ENCODE data around the gene TAF3.
A peak's percentile ranks its signal among the peaks of the same experiment; 100 is the strongest.

TAF3 gene

DNA sequence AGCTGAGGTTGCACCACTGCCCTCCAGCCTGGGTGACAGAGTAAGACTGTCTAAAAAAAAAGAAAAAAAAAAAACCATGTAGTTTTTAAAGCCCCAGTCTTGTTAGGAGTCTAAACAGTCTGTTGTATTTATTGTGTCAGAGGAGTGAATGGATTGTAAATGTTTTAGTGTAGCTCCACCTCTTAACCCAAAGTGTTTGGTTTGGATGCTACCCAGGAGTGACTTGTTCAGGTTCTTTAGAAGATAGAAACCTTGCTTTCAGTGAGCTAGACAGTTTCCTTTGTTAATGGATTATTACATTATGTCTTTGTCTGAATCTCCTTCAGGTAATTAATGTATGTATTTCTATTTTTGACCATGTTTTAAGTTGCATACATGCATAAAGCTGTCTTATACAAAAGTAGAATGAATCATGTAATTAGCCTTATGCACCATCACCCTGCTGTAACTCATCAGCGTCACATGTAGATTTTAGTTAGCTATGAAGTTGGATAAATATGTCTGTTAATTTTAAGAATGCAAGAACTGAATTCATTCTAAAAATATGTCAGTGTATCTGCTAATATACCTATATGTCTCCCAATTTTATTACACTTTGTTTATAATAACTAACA is 97.7 kb downstream of the TAF3 start:
- Histone ChIP-seq H3K36me3 (ENCODE audit: control insufficient read depth, low read depth, low read length) (no peaks in the 10 kb centered on the region), H3K27me3 (ENCODE audit: control insufficient read depth, insufficient read depth, low read length) (no peaks in the 10 kb centered on the region), H3K4me3 (ENCODE audit: low read length) (no peak overlapping the region), H3K9me3 (ENCODE audit: control insufficient read depth, low read depth, low read length) (no peaks in the 10 kb centered on the region), H3K4me1 (ENCODE audit: control insufficient read depth, low read depth, low read length) (no peaks in the 10 kb centered on the region), H3K9ac (ENCODE audit: low read length) (no peak overlapping the region), H3K27ac (ENCODE audit: low read length) (no peak overlapping the region)

DNA sequence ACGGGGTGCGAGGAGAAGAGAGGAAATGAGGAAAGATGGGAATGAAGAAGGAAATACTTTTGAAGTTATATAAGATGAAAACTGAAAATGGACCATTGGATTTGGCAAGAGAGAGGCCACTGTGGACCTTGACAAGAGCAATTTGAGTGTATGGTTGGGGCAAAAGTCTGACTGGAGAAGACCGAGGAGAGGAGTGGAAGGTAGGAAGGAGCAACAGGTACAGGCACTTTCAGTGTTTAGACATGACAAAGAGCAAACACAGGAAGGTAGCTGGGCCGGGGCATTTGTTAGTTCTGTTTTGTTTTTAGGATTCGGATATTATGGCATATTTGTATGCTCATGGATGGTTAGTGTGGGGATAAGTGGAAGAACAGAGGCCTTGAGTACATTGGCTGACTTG is 99.4 kb downstream of the TAF3 start:
- Histone ChIP-seq H3K9me3 (ENCODE audit: control insufficient read depth, low read depth, low read length) (no peaks in the 10 kb centered on the region), H3K9ac (ENCODE audit: low read length) (no peak overlapping the region), H3K4me3 (ENCODE audit: low read length) (no peak overlapping the region), H3K36me3 (ENCODE audit: control insufficient read depth, low read depth, low read length) (no peaks in the 10 kb centered on the region), H3K4me1 (ENCODE audit: control insufficient read depth, low read depth, low read length) (no peaks in the 10 kb centered on the region), H3K27ac (ENCODE audit: low read length) (no peak overlapping the region), H3K27me3 (ENCODE audit: control insufficient read depth, insufficient read depth, low read length) (no peaks in the 10 kb centered on the region)

DNA sequence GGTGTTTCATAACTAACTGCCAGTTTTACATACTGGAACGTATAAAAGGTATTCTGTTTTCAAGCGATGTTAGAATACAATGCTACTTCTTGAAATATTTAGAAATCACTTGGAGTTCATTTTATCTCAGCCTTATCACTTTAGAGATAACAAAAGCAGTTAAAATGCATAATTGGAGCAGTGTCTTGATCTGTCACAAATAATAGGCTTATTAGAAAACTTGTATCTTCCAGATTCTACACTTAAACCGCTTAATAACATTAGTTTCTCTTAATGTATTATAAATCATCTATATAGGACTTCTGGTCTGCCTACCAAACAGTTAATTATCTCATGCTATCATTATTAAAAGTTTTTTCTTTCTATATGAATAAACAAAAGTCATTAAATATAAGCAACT is 104.4 kb downstream of the TAF3 start:
- Histone ChIP-seq H3K27ac (ENCODE audit: low read length) (no peak overlapping the region), H3K4me1 (ENCODE audit: control insufficient read depth, low read depth, low read length) (no peaks in the 10 kb centered on the region), H3K27me3 (ENCODE audit: control insufficient read depth, insufficient read depth, low read length) (no peaks in the 10 kb centered on the region), H3K9ac (ENCODE audit: low read length) (no peak overlapping the region), H3K4me3 (ENCODE audit: low read length) (no peak overlapping the region), H3K36me3 (ENCODE audit: control insufficient read depth, low read depth, low read length) (no peaks in the 10 kb centered on the region), H3K9me3 (ENCODE audit: control insufficient read depth, low read depth, low read length) (no peaks in the 10 kb centered on the region)

DNA sequence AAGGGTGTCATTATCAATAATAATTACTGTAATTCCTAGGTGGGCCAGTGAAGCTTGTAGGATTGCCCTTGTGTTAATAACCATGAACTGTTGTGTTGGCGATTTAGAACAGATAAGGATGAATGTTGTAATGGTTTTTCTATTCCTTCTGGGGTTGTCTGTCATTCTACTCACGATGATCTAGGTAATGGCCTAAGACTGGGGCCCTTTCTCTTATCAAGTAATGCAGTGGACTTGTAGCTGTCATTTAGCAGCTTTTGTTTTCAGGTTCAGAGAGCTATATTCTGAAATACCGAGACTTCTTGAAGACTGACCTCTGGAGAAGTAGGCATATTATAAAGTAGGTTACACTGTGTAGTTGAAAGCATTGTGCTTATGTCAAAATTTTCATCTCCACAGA is 110.2 kb downstream of the TAF3 start:
- Histone ChIP-seq H3K27me3 (ENCODE audit: control insufficient read depth, insufficient read depth, low read length) (no peaks in the 10 kb centered on the region), H3K27ac (ENCODE audit: low read length) (no peak overlapping the region), H3K9me3 (ENCODE audit: control insufficient read depth, low read depth, low read length) (no peaks in the 10 kb centered on the region), H3K4me3 (ENCODE audit: low read length) (no peak overlapping the region), H3K4me1 (ENCODE audit: control insufficient read depth, low read depth, low read length) (no peaks in the 10 kb centered on the region), H3K9ac (ENCODE audit: low read length) (no peak overlapping the region), H3K36me3 (ENCODE audit: control insufficient read depth, low read depth, low read length) (no peaks in the 10 kb centered on the region)

DNA sequence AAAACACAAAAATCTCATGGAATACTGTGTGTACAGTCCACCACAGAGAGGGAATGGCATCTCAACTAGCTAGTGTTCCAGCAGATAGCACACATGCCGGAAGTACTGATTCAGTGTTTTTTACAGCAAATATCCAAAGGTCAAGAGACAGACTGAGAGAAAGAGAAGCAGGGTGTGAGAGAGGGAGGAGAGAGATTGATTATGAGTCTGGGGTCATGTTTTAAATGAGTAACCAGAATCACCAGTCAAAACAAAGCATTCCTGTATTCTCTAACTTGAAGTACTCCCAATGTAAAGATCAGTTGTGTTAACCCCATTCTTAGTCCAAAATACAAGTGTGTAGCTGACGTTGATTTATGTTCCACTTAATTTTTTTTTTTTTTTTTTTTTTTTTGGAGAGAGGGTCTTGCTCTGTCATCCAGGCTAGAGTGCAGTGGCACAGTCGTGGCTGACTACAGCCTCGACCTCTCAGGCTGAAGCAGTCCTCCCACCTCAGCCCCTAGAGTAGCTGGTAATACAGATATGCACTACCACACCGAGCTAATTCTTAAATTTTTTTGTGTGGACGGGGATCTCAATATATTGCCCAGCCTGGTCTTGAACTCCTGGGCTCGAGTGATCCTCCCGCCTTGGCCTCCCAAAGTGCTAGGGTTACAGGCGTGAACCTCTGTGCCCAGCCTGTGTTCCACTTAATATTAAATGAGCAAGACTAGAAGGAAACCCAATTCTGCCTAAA is 114.2 kb downstream of the TAF3 start:
- Histone ChIP-seq H3K4me1 (ENCODE audit: control insufficient read depth, low read depth, low read length) (no peaks in the 10 kb centered on the region), H3K27ac (ENCODE audit: low read length) (no peak overlapping the region), H3K36me3 (ENCODE audit: control insufficient read depth, low read depth, low read length) (no peaks in the 10 kb centered on the region), H3K9ac (ENCODE audit: low read length) (no peak overlapping the region), H3K4me3 (ENCODE audit: low read length) (no peak overlapping the region), H3K9me3 (ENCODE audit: control insufficient read depth, low read depth, low read length) (no peaks in the 10 kb centered on the region), H3K27me3 (ENCODE audit: control insufficient read depth, insufficient read depth, low read length) (no peaks in the 10 kb centered on the region)

DNA sequence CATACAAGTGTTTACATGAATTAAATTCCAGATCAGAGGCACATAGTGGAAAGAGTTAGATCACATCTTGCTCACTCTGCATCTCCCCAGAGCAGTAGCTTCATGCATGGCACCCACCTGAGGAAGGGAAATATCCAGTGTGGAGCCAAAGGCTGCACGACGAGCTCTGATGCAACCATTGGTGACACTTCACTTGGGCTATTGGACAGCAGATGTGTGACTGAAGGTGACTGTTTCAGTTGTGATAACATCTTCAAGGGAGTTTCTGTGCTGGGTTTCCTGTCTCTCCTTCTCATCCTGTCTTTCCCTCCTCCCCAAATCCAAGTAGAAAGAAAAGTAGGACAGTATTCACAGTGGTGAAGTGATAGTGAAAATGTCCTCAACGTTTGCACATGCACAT is 115.0 kb downstream of the TAF3 start:
- Histone ChIP-seq H3K9me3 (ENCODE audit: control insufficient read depth, low read depth, low read length) (no peaks in the 10 kb centered on the region), H3K36me3 (ENCODE audit: control insufficient read depth, low read depth, low read length) (no peaks in the 10 kb centered on the region), H3K27me3 (ENCODE audit: control insufficient read depth, insufficient read depth, low read length) (no peaks in the 10 kb centered on the region), H3K4me1 (ENCODE audit: control insufficient read depth, low read depth, low read length) (no peaks in the 10 kb centered on the region), H3K4me3 (ENCODE audit: low read length) (no peak overlapping the region), H3K27ac (ENCODE audit: low read length) (no peak overlapping the region), H3K9ac (ENCODE audit: low read length) (no peak overlapping the region)

DNA sequence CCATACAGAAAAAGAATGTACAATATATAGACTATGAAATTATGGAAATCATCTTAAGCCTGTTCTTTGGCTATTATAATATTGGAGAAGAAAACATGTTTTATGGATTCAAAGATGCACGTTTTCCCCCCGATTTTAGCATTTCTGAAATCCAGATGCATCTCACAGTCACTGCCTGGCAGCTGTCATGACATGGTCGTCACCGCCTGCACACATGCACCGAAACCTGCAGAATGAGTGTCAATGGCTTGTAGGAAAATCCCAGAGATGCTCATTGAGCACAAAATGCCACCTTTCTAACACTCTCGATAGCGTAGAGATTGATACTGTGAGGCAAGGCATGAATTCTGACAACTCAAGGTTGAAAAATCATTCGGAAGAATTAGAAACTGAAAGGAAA is 115.5 kb downstream of the TAF3 start:
- no peaks in the 10 kb centered on the region for H3K36me3 ChIP-seq (ENCODE audit: control insufficient read depth, low read depth, low read length)
- no peaks in the 10 kb centered on the region for H3K4me1 ChIP-seq (ENCODE audit: control insufficient read depth, low read depth, low read length)
- H3K9ac ChIP-seq (ENCODE audit: low read length): no peak overlapping the region
- H3K4me3 ChIP-seq (ENCODE audit: low read length): no peak overlapping the region
- H3K27me3 ChIP-seq (ENCODE audit: control insufficient read depth, insufficient read depth, low read length): no peaks in the 10 kb centered on the region
- H3K9me3 ChIP-seq (ENCODE audit: control insufficient read depth, low read depth, low read length): no peaks in the 10 kb centered on the region
- H3K27ac ChIP-seq (ENCODE audit: low read length): no peak overlapping the region

DNA sequence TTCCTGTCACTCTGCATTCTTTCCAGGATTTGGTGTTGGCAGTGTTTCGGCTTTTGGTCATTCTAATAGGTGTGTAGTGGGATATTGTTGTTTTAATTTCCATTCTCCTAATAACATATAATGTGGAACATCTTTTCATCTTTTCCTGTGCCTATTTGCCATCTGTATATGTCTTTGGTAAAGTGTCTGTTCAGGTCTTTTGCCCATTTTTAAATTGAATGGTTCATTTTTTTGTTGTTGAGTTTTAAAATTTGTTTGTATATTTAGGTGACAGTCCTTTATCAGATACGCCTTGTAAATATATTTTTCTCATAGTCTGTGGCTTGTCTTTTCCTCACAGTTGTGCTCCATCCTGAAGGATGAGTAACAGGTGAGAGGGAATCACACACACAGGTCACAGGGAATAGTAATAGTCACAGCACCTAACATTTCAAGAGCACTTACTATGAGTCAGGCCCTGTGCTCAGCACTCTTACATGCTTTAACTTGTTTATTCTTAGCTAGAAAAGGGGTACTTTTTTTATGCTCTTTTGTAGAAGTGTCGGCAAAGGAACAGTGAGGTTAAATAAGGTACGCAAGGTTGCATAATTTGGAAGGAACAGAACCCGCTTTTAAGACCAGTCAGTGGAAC is 119.1 kb downstream of the TAF3 start:
- no peaks in the 10 kb centered on the region for H3K27me3 ChIP-seq (ENCODE audit: control insufficient read depth, insufficient read depth, low read length)
- no peak overlapping the region for H3K4me3 ChIP-seq (ENCODE audit: low read length)
- H3K9me3 ChIP-seq (ENCODE audit: control insufficient read depth, low read depth, low read length): no peaks in the 10 kb centered on the region
- H3K9ac ChIP-seq (ENCODE audit: low read length): no peak overlapping the region
- H3K27ac ChIP-seq (ENCODE audit: low read length): no peak overlapping the region
- H3K4me1 ChIP-seq (ENCODE audit: control insufficient read depth, low read depth, low read length): no peaks in the 10 kb centered on the region
- H3K36me3 ChIP-seq (ENCODE audit: control insufficient read depth, low read depth, low read length): no peaks in the 10 kb centered on the region

DNA sequence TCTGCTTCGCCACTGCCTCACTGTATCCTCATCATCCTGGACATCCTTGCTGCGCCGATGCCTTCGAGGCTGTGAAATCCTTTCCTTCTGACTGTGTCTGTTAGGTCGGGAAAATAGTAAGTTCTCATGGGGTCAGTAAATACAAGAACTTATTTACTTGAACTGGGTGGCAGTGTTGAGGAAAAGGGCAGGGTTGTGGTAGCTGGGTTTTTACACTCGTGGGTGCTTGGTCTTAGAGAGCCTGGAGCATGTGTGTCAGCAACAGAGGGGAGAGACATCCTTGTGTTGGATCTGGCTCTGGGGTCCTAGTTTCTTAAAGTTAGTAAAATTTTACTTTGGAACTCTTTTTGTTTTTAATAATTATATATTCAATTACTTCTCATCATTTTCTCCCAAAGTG is 123.3 kb downstream of the TAF3 start:
- no peak overlapping the region for H3K27ac ChIP-seq (ENCODE audit: low read length)
- no peak overlapping the region for H3K9ac ChIP-seq (ENCODE audit: low read length)
- peaks cover 10% of the 10 kb centered on the region for H3K4me1 ChIP-seq (ENCODE audit: control insufficient read depth, low read depth, low read length)
- H3K9me3 ChIP-seq (ENCODE audit: control insufficient read depth, low read depth, low read length): no peaks in the 10 kb centered on the region
- H3K27me3 ChIP-seq (ENCODE audit: control insufficient read depth, insufficient read depth, low read length): no peaks in the 10 kb centered on the region
- no peak overlapping the region for H3K4me3 ChIP-seq (ENCODE audit: low read length)
- H3K36me3 ChIP-seq (ENCODE audit: control insufficient read depth, low read depth, low read length): no peaks in the 10 kb centered on the region

DNA sequence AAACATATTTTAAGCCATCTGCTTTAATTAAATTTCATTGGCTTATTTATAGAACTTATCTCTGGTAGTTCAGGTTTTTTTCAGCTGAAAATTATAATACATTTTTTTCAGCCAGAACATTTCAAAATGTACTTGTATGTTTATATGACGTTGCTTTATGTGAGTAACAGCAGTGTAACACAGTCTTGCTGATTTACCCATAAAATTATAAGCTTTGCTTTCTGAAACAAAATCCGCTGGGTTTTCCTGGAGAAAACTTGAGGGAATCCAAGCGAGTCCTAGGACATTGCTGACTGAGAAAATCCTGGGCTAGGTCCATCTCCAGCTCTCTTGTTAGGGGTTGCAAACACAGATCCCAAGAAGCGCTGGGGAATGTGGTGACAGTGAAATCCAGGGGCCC is 124.0 kb downstream of the TAF3 start:
- Histone ChIP-seq H3K27me3 (ENCODE audit: control insufficient read depth, insufficient read depth, low read length) (no peaks in the 10 kb centered on the region), H3K4me3 (ENCODE audit: low read length) (no peak overlapping the region), H3K36me3 (ENCODE audit: control insufficient read depth, low read depth, low read length) (no peaks in the 10 kb centered on the region), H3K27ac (ENCODE audit: low read length) (no peak overlapping the region), H3K4me1 (ENCODE audit: control insufficient read depth, low read depth, low read length) (peaks cover 10% of the 10 kb centered on the region), H3K9ac (ENCODE audit: low read length) (no peak overlapping the region), H3K9me3 (ENCODE audit: control insufficient read depth, low read depth, low read length) (no peaks in the 10 kb centered on the region)

DNA sequence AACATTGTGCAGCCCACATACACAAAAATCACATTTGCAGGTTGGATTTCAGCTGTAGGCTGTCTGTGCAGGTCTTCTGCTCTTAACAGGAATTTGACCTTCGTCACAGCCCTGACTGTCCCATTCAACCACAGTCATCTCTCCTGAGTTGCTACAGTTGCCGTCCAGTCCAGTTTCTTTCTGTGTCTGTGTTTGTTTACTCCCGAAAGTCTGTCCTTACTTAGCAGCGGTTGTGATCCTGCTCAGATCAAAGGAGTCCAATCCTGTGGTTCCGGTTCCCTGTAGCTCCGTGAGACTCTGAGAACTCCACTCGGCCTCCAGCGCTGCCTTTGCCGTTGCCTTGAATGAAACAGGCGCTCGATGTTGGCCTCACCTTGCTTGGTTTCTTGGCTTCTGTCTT is 124.6 kb downstream of the TAF3 start:
- H3K27me3 ChIP-seq (ENCODE audit: control insufficient read depth, insufficient read depth, low read length): no peaks in the 10 kb centered on the region

DNA sequence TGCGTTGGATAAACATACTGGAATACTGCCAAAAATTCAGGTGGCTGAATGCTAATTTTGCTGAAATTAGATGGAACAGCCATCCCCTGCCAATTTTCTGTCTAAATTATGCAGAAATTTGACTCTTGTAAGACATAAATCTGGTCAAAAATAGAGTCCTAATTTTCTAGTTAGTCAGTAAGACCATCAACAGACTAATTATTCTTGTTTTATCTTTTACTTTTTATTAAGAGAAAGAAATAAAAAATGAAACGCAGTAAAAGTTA is 125.8 kb downstream of the TAF3 start:
- no peak overlapping the region for H3K27ac ChIP-seq (ENCODE audit: low read length)
- H3K9ac ChIP-seq (ENCODE audit: low read length): no peak overlapping the region
- no peak overlapping the region for H3K4me3 ChIP-seq (ENCODE audit: low read length)

More for the DNA sequence above, 124.6 kb downstream of the TAF3 start:
- Histone ChIP-seq H3K4me1 (ENCODE audit: control insufficient read depth, low read depth, low read length) (peaks cover 10% of the 10 kb centered on the region), H3K27ac (ENCODE audit: low read length) (peak overlapping the region; percentile 46), H3K9me3 (ENCODE audit: control insufficient read depth, low read depth, low read length) (no peaks in the 10 kb centered on the region), H3K4me3 (ENCODE audit: low read length) (no peak overlapping the region), H3K36me3 (ENCODE audit: control insufficient read depth, low read depth, low read length) (no peaks in the 10 kb centered on the region), H3K9ac (ENCODE audit: low read length) (no peak overlapping the region)

More for the DNA sequence above, 125.8 kb downstream of the TAF3 start:
- Histone ChIP-seq H3K27me3 (ENCODE audit: control insufficient read depth, insufficient read depth, low read length) (no peaks in the 10 kb centered on the region), H3K36me3 (ENCODE audit: control insufficient read depth, low read depth, low read length) (no peaks in the 10 kb centered on the region), H3K9me3 (ENCODE audit: control insufficient read depth, low read depth, low read length) (no peaks in the 10 kb centered on the region), H3K4me1 (ENCODE audit: control insufficient read depth, low read depth, low read length) (peaks cover 10% of the 10 kb centered on the region)
